Neuronal stem cell (in vitro differentiated cells): ENCODE results near the gene EDDM13.
A peak's percentile ranks its signal among the peaks of the same experiment; 100 is the strongest.

ENCODE experiments used
- DNase-seq: peaks from one replicate; pipeline ENCODE4 v3.0.0-alpha.2; 2013; ENCODE audit warnings: low spot score
- H2AFZ ChIP-seq: one replicate; pipeline ENCODE4 v1.6.1; 2013; ENCODE audit warnings: mild to moderate bottlenecking, low read length, inconsistent platforms
- H2AK5ac ChIP-seq: 2 replicates; pipeline ENCODE4 v1.6.1; 2013; ENCODE audit warnings: low read depth, mild to moderate bottlenecking, inconsistent platforms, low read length, moderate library complexity, mixed read lengths
- H2BK120ac ChIP-seq: 2 replicates; pipeline ENCODE4 v1.6.1; 2013; ENCODE audit warnings: low read depth, mild to moderate bottlenecking, inconsistent platforms, low read length, moderate library complexity, mixed read lengths
- H2BK12ac ChIP-seq: one replicate; pipeline ENCODE4 v1.6.1; 2013; ENCODE audit warnings: low read length, inconsistent platforms
- H2BK15ac ChIP-seq: 2 replicates; pipeline ENCODE4 v1.6.1; 2013; ENCODE audit warnings: mild to moderate bottlenecking, low read length, inconsistent platforms, mixed read lengths
- H2BK5ac ChIP-seq: one replicate; pipeline ENCODE4 v1.6.1; 2013; ENCODE audit warnings: inconsistent platforms, mild to moderate bottlenecking, low read length, moderate library complexity
- H3K14ac ChIP-seq: one replicate; pipeline ENCODE4 v1.6.1; 2013; ENCODE audit warnings: low read length, inconsistent platforms
- H3K18ac ChIP-seq: 2 replicates; pipeline ENCODE4 v1.6.1; 2013; ENCODE audit warnings: low read length, inconsistent platforms
- H3K23ac ChIP-seq: 2 replicates; pipeline ENCODE4 v1.6.1; 2013; ENCODE audit warnings: low read depth, mild to moderate bottlenecking, mixed read lengths, low read length, inconsistent platforms; ENCODE audit not compliant: poor library complexity
- H3K27ac ChIP-seq: replicated peaks from 3 replicates; pipeline ENCODE4 v1.5.1; 2013; ENCODE audit warnings: low read length, inconsistent platforms
- H3K27me3 ChIP-seq, 3 experiments: 2 replicates each; pipeline ENCODE4 v1.6.1; 2013; ENCODE audit warnings: low read length in 3 of 3, mild to moderate bottlenecking in 2 of 3, inconsistent platforms in 1 of 3, low read depth in 1 of 3, mixed read lengths in 1 of 3, moderate library complexity in 1 of 3; ENCODE audit not compliant: control insufficient read depth in 3 of 3, insufficient read depth in 3 of 3
- H3K36me3 ChIP-seq, 2 donors: replicated peaks in 1 of 2; 2 replicates each; pipeline ENCODE4 v1.6.1; 2013; ENCODE audit warnings: low read length in 2 of 2; ENCODE audit not compliant: control insufficient read depth in 2 of 2, insufficient read depth in 2 of 2
- H3K4ac ChIP-seq: 2 replicates; pipeline ENCODE4 v1.6.1; 2013; ENCODE audit warnings: inconsistent platforms, mild to moderate bottlenecking, low read length, moderate library complexity
- H3K4me1 ChIP-seq, 2 donors: 1 replicate in 1 of 2; 2 replicates in 1 of 2; pipeline ENCODE4 v1.6.1; 2013; ENCODE audit warnings: low read length in 2 of 2, low read depth in 1 of 2; ENCODE audit not compliant: control insufficient read depth in 2 of 2, insufficient read depth in 1 of 2
- H3K4me2 ChIP-seq: one replicate; pipeline ENCODE4 v1.6.1; 2013; ENCODE audit warnings: mild to moderate bottlenecking, low read length, inconsistent platforms; ENCODE audit not compliant: insufficient read depth, poor library complexity, severe bottlenecking
- H3K4me3 ChIP-seq, 2 donors: 2 replicates each; pipeline ENCODE4 v1.5.1; 2013; ENCODE audit warnings: low read length in 2 of 2, mild to moderate bottlenecking in 2 of 2, inconsistent platforms in 1 of 2, moderate library complexity in 1 of 2
- H3K79me1 ChIP-seq: one replicate; pipeline ENCODE4 v1.6.1; 2013; ENCODE audit warnings: low read depth, mild to moderate bottlenecking, inconsistent platforms, low read length, moderate library complexity
- H3K9ac ChIP-seq: one replicate; pipeline ENCODE4 v1.6.1; 2013; ENCODE audit warnings: mild to moderate bottlenecking, low read depth, low read length, inconsistent platforms; ENCODE audit not compliant: poor library complexity
- H3K9me3 ChIP-seq, 2 donors: replicated peaks in 1 of 2; 2 replicates each; pipeline versions ENCODE3 to v1.6.1; 2013; ENCODE audit warnings: low read length in 2 of 2, mild to moderate bottlenecking in 2 of 2, inconsistent platforms in 1 of 2, low read depth in 1 of 2, mixed read lengths in 1 of 2, moderate library complexity in 1 of 2; ENCODE audit not compliant: control insufficient read depth in 2 of 2, insufficient read depth in 1 of 2
- H4K8ac ChIP-seq: one replicate; pipeline ENCODE4 v1.6.1; 2013; ENCODE audit warnings: low read depth, mild to moderate bottlenecking, inconsistent platforms, low read length, moderate library complexity
- H4K91ac ChIP-seq: one replicate; pipeline ENCODE4 v1.6.1; 2013; ENCODE audit warnings: low read length, low read depth, mild to moderate bottlenecking, inconsistent platforms; ENCODE audit not compliant: poor library complexity
- WGBS, 2 donors: extraction: QIAGEN DNeasy Blood & Tissue Kit; methylation state at CpG; one replicate each; pipeline ENCODE4 v1.1.7; 2013; ENCODE audit warnings: missing lambda C conversion rate in 2 of 2, mixed read lengths in 1 of 2; ENCODE audit not compliant: insufficient read length in 2 of 2, insufficient replicate concordance in 1 of 2; ENCODE audit errors: extremely low coverage in 2 of 2; 5-methylcytosine and 5-hydroxymethylcytosine counted together

Gene EDDM13

DNA sequence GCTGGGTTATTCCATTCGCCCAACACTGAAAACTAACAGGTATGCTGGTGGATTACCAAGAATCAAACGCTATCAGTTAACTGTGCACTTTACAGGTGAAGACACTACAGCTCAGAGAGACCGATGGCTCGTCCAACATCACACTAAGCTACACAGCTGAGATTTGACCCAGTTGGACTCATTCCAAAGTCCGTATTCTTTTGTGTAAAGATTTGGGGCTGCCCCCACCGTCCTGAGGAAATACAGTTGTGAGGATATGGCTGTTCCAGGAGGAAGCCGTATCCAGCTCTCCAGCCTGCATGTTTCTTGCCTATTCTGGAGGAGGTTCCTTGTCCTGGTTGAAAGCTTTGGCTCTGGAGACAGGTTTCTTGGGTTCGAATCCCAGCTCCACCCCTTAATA, 37.9 kb downstream of the EDDM13 start:
- H3K4me1 ChIP-seq: peaks cover 4% of the 10 kb centered on the region in 2 donors
- H2AFZ ChIP-seq: no peak overlapping the region
- H3K23ac ChIP-seq: no peak overlapping the region
- no peak overlapping the region for H4K91ac ChIP-seq
- H2BK5ac ChIP-seq: no peak overlapping the region
- no peak overlapping the region for H3K4me2 ChIP-seq
- H2BK120ac ChIP-seq: no peak overlapping the region
- no peak overlapping the region for H4K8ac ChIP-seq
- H3K4ac ChIP-seq: no peak overlapping the region
- DNase-seq: no peak
- peaks cover 2% of the 10 kb centered on the region for H3K79me1 ChIP-seq
- no peak overlapping the region for H2BK15ac ChIP-seq
- peaks cover 4 to 38% of the 10 kb centered on the region in 2 donors for H3K36me3 ChIP-seq
- H3K9ac ChIP-seq: no peak overlapping the region
- no peaks in the 10 kb centered on the region for H3K27me3 ChIP-seq
- no CpG with 5 or more reads among the region's 8 CpGs for WGBS, 2 donors
- no peak overlapping the region for H3K14ac ChIP-seq
- H2BK12ac ChIP-seq: no peak overlapping the region
- no peak overlapping the region for H3K4me3 ChIP-seq
- H2AK5ac ChIP-seq: no peak overlapping the region
- H3K27ac ChIP-seq: no peak overlapping the region
- H3K18ac ChIP-seq: no peak overlapping the region
- H3K9me3 ChIP-seq: peaks cover 0 to 2% of the 10 kb centered on the region in 2 donors

DNA sequence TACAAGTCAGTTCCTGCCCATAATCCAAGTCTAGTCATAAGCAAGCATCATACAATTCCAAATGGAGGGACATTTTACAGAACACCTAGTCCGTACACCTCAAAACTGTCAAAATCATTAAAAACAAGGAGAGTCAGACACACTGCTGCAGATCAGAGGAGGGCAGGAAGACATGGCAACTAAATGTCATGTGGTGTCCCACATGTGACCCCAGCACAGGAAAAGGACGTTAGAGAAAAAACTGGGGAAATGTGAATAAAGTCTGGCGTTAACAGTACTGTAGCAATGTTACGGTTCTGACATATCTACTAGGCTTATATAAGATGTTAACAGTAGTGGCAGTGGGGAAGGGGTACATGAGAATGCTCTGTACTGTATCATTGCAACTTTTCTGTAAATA, 39.8 kb downstream of the EDDM13 start:
- Histone ChIP-seq H3K27ac (no peak overlapping the region), H3K36me3 (peaks cover 4 to 33% of the 10 kb centered on the region in 2 donors), H2AFZ (no peak overlapping the region), H3K27me3 (no peaks in the 10 kb centered on the region), H2BK12ac (no peak overlapping the region), H3K4me1 (peaks cover 4 to 10% of the 10 kb centered on the region in 2 donors), H3K9ac (no peak overlapping the region), H4K8ac (no peak overlapping the region), H3K4me2 (no peak overlapping the region), H2BK5ac (no peak overlapping the region), H3K9me3 (peaks cover 0 to 2% of the 10 kb centered on the region in 2 donors), H2AK5ac (no peak overlapping the region), H3K4ac (no peak overlapping the region), H2BK15ac (no peak overlapping the region), H3K18ac (no peak overlapping the region), H3K79me1 (peaks cover 2% of the 10 kb centered on the region), H2BK120ac (no peak overlapping the region), H3K23ac (no peak overlapping the region), H3K14ac (no peak overlapping the region), H4K91ac (no peak overlapping the region), H3K4me3 (no peak overlapping the region)
- no CpG with 5 or more reads among the region's 4 CpGs for WGBS, 2 donors
- DNase-seq: no peak

DNA sequence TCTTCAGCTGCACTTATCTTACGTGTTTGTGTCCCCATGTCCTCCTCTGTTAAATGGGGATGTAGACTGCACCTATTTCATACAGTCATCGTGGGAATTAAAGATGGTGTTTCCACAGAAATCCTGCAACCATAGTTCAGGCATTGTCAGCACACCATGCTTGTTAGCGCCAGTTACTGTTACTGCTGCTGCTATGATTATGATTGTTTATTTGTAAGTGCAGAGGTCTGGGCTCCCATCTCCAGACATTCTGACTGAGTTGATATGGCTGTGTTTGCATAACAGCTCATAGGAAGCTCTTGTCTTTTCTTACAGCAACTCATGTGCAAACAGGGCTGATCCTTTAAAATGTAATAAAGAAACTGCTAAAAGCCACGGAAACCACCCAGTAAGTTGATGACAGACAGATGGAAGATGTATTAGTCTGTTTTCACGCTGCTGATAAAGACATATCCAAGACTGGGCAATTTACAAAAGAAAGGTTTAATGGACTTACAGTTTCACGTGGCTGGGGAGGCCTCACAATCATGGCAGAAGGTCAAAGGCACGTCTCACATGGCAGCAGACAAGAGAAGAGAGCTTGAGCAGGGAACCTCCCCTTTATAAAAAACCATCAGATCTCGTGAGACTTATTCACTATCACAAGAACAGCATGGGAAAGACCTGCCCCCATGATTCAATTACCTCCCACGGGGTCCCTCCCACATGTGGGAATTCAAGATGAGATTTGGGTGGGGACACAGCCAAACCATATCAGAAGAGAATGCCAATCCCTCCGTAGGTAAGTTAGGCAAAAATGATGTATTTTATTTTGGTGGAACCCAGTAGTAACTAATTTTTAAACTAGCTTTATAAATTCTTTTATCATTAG, 40.5 kb downstream of the EDDM13 start:
- Histone ChIP-seq H2AFZ (no peak overlapping the region), H2BK15ac (no peak overlapping the region), H3K23ac (no peak overlapping the region), H2AK5ac (no peak overlapping the region), H3K4me1 (peaks cover 4 to 10% of the 10 kb centered on the region in 2 donors), H2BK5ac (no peak overlapping the region), H3K79me1 (peaks cover 2% of the 10 kb centered on the region), H4K8ac (no peak overlapping the region), H3K14ac (no peak overlapping the region), H3K27me3 (no peaks in the 10 kb centered on the region), H3K4ac (no peak overlapping the region), H4K91ac (no peak overlapping the region), H3K36me3 (peaks cover 4 to 33% of the 10 kb centered on the region in 2 donors), H3K9ac (no peak overlapping the region), H3K4me2 (no peak overlapping the region), H2BK120ac (no peak overlapping the region), H3K27ac (no peak overlapping the region), H2BK12ac (no peak overlapping the region), H3K4me3 (no peak overlapping the region), H3K9me3 (peaks cover 0 to 2% of the 10 kb centered on the region in 2 donors), H3K18ac (no peak overlapping the region)
- DNase-seq: no peak
- no CpG with 5 or more reads among the region's 10 CpGs for WGBS, 2 donors

DNA sequence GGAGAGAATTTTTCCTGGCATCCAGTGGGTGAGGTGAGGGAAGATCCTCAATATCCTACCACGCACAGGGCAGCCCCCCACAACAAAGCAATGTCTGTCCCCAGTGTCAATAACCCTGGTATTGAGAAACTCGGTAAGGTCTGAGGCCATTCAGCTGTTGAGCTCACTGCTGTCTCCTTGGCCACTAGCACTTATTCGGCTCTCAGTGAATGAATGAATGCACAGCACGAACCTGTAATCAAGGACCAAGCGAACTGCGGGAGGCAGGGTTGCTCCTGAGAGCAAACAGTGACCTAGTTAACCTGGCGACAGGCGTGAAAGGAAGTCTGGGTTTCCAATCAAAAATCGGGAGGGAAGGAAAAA, 41.5 kb downstream of the EDDM13 start:
- H3K4me3 ChIP-seq: peak overlapping the region; percentile 80 to 90
- H2BK12ac ChIP-seq: no peak overlapping the region
- H2AK5ac ChIP-seq: no peak overlapping the region
- H3K4me2 ChIP-seq: peak overlapping the region; percentile 75
- peak overlapping the region; percentile 66 for H3K27ac ChIP-seq
- H3K79me1 ChIP-seq: peaks cover 2% of the 10 kb centered on the region
- no peak overlapping the region for H3K4ac ChIP-seq
- H2BK15ac ChIP-seq: no peak overlapping the region
- peaks cover 4 to 10% of the 10 kb centered on the region in 2 donors for H3K4me1 ChIP-seq
- H4K91ac ChIP-seq: no peak overlapping the region
- peak overlapping the region; percentile 94 for H2BK5ac ChIP-seq
- peak overlapping the region; percentile 52 for H3K18ac ChIP-seq
- no peaks in the 10 kb centered on the region for H3K27me3 ChIP-seq
- H3K23ac ChIP-seq: no peak overlapping the region
- DNase-seq: no peak
- peak overlapping the region; percentile 14 for H3K14ac ChIP-seq
- peaks cover 2 to 29% of the 10 kb centered on the region in 2 donors for H3K36me3 ChIP-seq
- no peak overlapping the region for H2BK120ac ChIP-seq
- H4K8ac ChIP-seq: no peak overlapping the region
- H3K9me3 ChIP-seq: peaks cover 0 to 2% of the 10 kb centered on the region in 2 donors
- H2AFZ ChIP-seq: peak overlapping the region; percentile 96
- peak overlapping the region; percentile 83 for H3K9ac ChIP-seq
- WGBS, 2 donors: no CpG with 5 or more reads among the region's 9 CpGs
